Ascending aorta (tissue), 2 donors: Measurements from ENCODE around the gene FRAT1. TPM values are rescaled to one million over a fixed set of nuclear protein-coding genes. Genes with fewer than 3 reads are reported as not detected.

ENCODE experiments used
- DNase-seq, 2 donors: peaks; one replicate each; pipeline ENCODE4 v3.0.0-alpha.2; 2019; ENCODE audit warnings: low spot score in 2 of 2
- H3K27ac ChIP-seq, 2 donors: fragments of 200-600 bp; sonication (generic); one replicate each; pipeline ENCODE4 v1.5.1; 2016 to 2017; ENCODE audit warnings: mild to moderate bottlenecking in 1 of 2
- H3K27me3 ChIP-seq: fragments of 200-600 bp; sonication (generic); one replicate; pipeline ENCODE4 v1.5.1; 2017
- H3K36me3 ChIP-seq, 2 donors: fragments of 200-600 bp; sonication (generic); one replicate each; pipeline ENCODE4 v1.5.1; 2016
- H3K4me1 ChIP-seq, 2 donors: fragments of 200-600 bp; sonication (generic); one replicate each; pipeline ENCODE4 v1.5.1; 2016 to 2017; ENCODE audit warnings: mild to moderate bottlenecking in 1 of 2
- H3K4me3 ChIP-seq, 2 donors: fragments of 200-600 bp; sonication (generic); one replicate each; pipeline ENCODE4 v1.5.1; 2016 to 2017; ENCODE audit warnings: mild to moderate bottlenecking in 1 of 2
- H3K9me3 ChIP-seq, 2 donors: fragments of 200-600 bp; sonication (generic); one replicate each; pipeline ENCODE4 v1.5.1; 2016
- CTCF ChIP-seq, 3 experiments: fragments of 200-600 bp in 2 of 3; fragments of 450-650 bp in 1 of 3; sonication (generic) in 2 of 3; IDR thresholded peaks; one replicate each; pipeline ENCODE4 v1.5.1; 2016 to 2019; ENCODE audit warnings: antibody characterized with exemption in 3 of 3, mild to moderate bottlenecking in 1 of 3, moderate library complexity in 1 of 3
- intact Hi-C: fragments of 100-400 bp; cut with DNase I; formaldehyde crosslinking; loops from one replicate; pipeline ENCODE4 v1.15.1; 2023
- total RNA-seq: library from RNA; depleted of rRNA; stranded (reverse); fragments of >200 nt; gene quantifications from one replicate; pipeline ENCODE4 v1.1.0, GENCODE V29; 2016

Gene FRAT1
- total RNA-seq, 1 donor from 2014 or later, result 5.2 TPM

GRCh38 chr10:97367126-97367649 is 48.1 kb downstream of the FRAT1 start:
- Histone ChIP-seq H3K27ac (no peak overlapping the region), H3K27me3 (no peaks in the 10 kb centered on the region), H3K9me3 (no peaks in the 10 kb centered on the region), H3K36me3 (peaks cover 25 to 60% of the 10 kb centered on the region in 2 donors), H3K4me1 (no peaks in the 10 kb centered on the region), H3K4me3 (no peak overlapping the region)
- intact Hi-C loops, result no loop called here
- no peak for TF ChIP-seq CTCF (IDR thresholded peaks at IDR 0.05)
- DNase-seq, result no peak

Other genes starting within 250 kb of the FRAT1 start
- not detected for gene SLIT1, start 133.3 kb upstream of the FRAT1 start, total RNA-seq
- gene ARHGAP19, start 26.6 kb upstream of the FRAT1 start, total RNA-seq, result 4.5 TPM
- 32.0 TPM for gene FRAT2, start 15.5 kb downstream of the FRAT1 start, total RNA-seq
- gene RRP12, start 82.1 kb downstream of the FRAT1 start, total RNA-seq, result 5.9 TPM
- gene PGAM1, start 106.9 kb downstream of the FRAT1 start, total RNA-seq, result 171 TPM
- 11.3 TPM for gene EXOSC1, start 126.7 kb downstream of the FRAT1 start, total RNA-seq
- gene ZDHHC16, start 126.9 kb downstream of the FRAT1 start, total RNA-seq, result 30.4 TPM
- gene MMS19, start 179.2 kb downstream of the FRAT1 start, total RNA-seq, result 34.0 TPM
- gene UBTD1, start 179.7 kb downstream of the FRAT1 start, total RNA-seq, result 33.0 TPM